ENCODE results near the gene HOXA6.

The HOXA6 gene

DNA sequence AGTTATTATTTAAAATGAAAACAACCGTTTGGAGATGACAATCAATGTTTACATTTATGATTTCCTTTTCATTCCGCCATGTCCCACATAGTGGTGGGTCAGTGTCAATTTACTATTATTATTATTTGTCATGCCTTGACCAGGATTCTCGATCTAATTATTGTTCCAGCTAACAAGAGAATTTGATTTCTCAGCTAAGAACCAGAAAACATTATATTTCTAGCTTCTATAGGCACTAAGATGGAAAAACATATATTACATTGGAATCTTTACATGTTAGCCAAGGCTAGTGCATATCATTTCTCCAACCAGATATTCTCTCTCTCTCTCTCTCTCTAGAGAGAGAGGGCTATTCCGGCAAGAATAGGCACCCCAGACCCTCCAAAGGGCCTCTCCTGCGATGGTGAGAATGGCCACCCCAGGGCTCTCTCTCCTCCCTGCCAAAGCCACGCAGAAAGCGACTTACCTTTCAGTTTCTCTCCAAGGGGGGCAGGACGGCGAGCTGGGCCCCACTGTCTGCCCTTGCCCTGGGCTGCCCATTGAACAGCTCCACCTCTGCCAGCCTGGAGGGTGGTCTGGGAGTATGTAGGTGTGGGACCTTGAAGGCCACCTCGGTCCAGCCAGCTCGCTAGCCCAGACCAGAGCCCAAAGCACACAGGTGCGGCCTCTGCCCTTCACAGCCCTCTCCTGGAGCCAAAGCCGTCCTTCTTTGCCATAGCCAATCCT lies 2.4 kb upstream of the HOXA6 start:
- peak; percentile 13 for DNase-seq

DNA sequence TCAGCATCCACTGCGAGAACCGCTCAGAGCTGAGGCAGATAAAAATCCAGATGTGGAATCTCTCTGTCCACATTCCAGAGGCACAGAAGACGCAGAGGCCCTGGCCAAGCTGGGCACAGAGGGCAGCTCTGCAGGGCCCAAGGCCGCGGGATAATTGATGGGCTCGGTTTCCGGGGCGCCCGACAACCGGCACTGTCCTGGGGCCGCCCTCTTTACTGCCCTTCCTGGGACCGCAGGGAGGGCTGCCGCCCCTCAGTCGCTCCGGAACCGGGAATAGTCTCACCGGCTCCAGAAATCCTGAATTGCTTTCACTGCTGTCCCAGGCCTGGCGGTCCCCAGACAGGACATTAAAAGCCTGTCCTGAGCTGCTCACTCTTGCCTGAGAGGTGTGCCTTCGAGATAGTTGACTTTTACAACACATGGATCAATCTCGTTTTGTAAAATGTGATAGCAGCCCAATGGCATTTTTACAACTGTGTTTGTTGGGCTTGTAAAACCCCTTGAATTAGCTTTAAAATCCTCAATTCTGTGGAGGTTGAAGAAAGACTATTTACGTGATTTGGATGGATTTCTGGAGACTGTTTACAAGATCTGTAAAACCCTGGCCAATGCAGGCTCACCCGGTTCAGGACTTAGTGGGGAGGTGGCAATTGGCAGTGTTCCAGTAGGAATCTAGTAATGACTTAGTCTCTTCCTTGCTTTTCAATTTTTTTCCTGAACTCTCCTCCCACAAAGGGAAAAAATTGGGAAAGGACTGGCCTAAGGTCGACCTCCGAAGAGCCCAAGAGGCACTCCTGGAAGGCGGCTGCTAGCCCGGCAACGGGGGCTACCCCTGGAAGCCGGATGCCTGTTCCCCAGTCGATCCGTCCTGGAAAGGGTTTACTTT lies 1.4 kb upstream of the HOXA6 start:
- DNase-seq, result no peak

DNA sequence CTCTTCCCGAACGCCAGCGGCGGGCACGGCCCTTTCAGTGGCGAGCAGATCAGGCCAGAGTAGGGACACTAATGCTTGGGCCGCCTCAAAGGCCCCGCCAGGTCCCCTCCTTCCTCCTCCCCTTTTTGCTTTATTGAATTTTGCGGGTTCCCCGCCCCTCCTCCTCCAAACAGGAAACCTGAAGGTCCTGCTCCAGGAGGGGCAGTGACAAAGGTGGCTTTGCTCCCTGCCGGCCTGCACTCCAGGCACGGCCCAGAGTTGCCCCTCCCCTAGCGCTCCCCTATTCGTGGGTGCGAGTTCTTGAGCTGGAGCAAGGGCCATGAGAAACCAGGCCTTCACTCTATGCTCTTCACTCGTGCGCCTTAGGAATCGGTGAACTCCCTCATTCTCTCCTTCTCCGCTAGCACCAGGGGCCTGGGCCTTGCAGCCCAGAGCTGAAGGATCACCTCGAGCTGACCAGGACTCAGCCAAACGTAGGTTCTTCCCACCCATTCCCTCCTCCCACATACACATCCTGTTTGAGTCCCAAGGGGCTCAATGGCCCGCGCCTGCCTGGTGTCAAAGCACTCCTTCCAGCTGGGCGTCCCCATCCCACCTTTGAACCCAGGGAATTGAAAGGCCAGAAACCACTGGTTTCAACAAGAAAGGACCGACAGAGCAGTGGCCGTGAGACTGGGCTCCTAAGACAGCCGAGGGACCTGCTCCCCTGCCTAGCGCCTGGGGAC lies 619 bp upstream of the HOXA6 start:
- DNase-seq, result peak; percentile 39

DNA sequence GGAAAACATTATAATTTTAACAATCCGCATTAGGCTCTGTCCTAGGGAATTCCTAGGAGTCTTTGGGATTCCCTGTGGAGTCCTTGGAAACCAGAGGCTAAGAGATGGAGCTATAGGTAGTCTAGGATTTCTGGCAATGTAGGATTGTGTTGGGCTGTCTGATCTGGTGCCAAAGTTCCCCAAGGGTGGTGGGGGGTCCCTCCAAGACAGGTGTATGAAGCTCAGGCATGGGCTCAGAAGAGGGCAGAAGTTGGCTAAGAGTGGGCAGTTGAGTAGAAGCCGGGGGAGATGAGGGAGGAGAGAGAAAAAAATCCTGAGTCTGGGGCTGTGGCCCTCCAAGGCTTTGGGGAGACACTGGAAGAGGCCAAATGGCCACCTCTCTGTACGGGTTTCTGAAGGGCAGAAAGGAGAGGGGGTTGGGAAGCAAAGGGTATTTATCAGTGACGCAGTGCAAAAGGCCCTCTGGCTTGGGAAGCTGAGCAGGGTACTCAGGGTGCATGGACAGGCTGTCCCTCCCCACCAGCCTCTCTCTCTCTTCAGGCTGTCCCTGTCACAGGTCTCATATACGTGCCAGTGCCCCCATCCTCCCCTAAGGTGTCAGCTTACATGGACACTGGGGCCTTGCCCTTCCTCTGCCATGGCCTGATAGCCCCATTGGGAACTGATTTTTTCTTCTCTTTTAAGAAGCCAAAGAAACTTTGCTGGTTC lies 929 bp downstream of the HOXA6 start:
- DNase-seq, result peak; percentile 35

DNA sequence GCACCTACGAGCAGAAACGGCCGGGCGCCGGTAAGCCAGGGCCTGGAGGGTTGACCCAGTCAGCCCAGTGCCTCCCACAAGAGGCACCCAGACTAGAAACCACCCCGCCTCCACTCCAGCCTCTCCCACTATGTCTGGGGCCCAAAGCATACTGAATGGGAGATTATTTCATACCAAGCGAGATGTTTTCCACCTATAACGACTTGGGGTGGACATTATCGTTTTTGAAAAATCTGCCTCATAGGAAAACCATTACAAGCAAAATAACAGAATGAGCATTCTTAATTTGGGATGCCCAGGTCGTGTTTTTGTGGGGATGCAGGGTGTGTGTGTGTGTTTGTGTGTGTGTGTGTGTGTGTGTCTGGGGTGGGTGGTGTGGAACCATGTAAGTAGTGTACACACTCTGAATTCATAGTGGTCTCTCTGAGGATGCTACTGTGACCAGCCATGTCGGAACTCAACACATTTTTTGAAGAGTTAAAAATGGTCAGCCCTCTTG lies 1.6 kb downstream of the HOXA6 start:
- no peak for DNase-seq

DNA sequence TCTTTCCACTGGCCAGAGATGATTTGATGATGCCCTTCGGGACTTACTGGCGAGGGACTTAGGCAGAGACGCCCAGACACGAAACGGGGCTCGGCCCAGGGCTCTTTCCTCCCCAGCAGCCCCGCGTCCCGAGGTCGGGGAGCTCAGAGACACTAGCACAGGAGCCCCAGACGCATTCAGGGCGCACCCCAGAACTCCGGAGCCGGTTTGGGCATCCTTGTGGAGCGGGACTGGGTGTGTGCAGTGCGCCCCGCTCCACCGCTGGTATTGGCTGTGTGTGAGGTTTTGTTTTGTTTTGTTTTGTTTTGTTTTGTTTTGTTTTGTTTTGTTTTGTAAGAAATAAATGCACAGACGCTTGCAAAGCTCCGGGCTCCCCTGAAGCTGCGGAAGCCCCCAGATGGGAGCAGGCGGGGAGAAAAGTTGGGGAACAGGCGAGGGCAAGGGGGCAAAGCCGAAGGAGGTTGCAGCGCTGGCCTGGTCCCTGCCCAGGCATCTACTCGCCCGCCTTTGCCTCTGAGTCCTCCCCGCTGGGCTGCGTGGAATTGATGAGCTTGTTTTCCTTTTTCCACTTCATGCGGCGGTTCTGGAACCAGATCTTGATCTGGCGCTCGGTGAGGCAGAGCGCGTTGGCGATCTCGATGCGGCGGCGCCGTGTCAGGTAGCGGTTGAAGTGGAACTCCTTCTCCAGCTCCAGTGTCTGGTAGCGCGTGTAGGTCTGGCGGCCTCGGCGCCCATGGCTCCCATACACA lies 2.2 kb downstream of the HOXA6 start:
- DNase-seq, result no peak

DNA sequence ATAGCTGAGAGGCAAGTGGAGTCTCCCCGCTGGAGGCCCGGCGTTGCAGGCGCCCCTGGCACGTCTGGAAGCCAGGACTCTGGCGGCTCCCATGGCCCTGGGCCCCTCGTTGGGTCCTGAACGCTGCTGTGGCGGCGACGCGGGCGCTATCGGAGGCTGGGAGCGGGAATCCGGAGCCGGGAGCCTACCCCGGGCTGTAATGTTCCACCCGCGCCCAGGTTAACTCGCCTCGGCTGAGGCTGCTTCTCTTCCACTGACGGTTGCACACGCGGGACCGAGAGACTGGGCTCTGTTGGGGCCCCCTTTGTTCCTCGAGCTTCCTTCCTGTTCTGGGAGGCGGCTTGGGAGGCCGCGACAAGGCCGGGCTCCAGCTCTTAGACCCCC lies 2.8 kb downstream of the HOXA6 start:
- no peak for DNase-seq

DNA sequence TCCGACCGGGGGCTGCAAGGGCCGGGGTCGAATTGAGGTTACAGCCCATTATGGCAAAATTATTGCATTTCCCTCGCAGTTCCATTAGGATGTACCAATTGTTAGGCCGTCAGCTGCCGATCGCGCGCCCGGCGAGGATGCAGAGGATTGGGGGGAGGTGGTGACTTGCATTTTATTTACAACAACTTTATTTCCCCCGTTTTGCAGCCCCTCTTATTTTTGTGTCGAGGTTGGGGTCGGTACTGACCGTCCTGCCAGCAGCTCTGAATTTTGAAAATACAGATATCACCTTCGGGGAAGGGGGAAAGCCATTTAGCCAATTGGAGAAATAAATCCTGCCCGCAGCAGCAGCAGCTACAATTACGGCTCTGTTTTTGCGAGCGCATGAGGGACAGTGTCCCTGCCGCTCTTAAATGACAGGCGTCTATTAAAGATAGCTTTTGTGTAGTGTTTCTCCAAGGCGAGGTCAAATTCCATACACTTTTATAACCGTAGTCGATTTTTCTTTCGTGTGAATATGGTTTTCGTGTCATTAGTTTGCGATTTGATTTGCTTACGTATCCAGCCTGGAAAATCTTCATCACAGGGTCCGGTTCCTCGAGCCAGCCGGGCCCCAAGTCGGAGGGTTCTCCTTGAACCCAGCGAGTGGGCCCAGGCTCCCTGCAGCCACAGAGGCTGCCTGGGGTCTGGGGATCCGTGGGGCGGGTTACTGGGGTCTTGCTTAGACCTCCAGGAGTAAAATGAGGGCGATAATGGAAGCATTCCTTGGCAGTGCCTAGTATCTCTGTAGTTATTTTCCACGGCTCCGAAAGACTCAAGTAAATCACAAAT lies 3.4 kb downstream of the HOXA6 start:
- DNase-seq, result no peak

DNA sequence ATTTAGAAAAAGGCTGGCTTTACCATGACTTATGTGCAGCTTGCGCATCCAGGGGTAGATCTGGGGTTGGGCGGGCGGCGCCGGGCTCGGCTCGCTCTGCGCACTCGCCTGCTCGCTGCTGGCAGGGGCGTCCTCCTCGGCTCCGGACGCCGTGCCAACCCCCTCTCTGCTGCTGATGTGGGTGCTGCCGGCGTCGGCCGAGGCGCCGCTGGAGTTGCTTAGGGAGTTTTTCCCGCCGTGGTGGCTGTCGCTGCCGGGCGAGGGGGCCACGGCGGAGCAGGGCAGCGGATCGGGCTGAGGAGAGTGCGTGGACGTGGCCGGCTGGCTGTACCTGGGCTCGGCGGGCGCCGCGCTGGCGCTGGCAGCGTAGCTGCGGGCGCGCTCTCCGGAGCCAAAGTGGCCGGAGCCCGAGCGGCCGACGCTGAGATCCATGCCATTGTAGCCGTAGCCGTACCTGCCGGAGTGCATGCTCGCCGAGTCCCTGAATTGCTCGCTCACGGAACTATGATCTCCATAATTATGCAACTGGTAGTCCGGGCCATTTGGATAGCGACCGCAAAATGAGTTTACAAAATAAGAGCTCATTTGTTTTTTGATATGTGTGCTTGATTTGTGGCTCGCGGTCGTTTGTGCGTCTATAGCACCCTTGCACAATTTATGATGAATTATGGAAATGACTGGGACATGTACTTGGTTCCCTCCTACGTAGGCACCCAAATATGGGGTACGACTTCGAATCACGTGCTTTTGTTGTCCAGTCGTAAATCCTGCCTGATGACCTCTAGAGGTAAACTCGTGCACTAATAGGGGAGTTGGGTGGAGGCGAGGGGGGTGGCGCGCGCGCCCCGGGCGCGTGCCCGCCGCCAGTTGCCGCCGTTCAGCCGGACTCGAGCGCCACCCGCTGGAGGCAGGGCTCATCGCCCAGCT lies 4.3 kb downstream of the HOXA6 start, which contains the start of gene HOXA5:
TSS of gene HOXA5 (minus strand) at position 659 of the 927 bp plus-strand sequence. CDS start at position 585, 74 bp downstream.
- DNase-seq, result no peak

DNA sequence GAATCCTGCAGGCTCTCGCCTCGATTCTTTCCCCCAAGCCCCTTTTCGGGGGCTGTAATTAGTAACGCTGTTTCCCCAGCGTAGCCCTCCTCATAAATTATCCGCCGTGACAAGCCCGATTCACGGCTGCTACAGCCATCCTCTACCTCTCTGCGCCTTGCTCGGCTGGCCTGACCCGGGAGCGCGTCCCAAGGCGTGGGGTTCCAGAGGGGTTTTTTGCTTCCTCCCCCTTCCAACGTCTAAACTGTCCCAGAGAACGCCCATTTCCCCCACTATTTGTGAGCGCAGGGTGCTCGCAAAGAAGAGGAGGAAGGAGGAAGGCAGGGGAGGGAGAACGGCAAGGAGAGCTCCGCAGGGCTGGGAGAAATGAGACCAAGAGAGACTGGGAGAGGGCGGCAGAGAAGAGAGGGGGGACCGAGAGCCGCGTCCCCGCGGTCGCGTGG lies 5.0 kb downstream of the HOXA6 start:
- DNase-seq, result no peak

DNA sequence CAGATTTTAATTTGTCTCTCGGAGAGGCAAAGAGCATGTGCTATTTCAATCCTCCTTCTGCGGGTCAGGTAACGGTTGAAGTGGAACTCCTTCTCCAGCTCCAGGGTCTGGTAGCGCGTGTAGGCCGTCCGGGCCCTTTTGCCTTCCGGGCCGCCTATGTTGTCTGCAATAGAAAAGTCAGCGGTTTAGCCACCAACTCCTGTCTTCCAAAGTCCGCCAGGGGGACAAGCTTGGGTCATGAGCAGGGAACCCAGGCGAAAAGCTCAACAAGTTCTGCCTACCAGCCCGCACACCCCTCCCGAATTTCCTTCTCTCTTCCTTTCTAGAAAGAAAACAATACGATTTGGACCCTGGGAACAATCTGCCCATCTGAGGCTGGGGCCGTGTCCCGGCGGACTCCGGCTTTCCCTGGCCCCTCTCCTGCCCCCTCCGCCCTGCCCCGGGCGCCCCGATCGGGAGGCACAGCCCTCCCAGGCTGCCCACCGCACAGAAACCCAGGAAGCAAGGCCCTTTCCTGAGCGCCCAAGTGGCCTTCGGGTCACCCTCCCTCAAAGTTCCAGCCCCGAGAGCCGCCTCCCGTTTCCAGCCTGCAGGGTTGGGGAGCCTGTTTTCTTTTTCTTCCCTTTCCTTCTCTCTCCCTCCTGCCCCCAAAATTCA lies 5.5 kb downstream of the HOXA6 start:
- DNase-seq, result no peak

DNA sequence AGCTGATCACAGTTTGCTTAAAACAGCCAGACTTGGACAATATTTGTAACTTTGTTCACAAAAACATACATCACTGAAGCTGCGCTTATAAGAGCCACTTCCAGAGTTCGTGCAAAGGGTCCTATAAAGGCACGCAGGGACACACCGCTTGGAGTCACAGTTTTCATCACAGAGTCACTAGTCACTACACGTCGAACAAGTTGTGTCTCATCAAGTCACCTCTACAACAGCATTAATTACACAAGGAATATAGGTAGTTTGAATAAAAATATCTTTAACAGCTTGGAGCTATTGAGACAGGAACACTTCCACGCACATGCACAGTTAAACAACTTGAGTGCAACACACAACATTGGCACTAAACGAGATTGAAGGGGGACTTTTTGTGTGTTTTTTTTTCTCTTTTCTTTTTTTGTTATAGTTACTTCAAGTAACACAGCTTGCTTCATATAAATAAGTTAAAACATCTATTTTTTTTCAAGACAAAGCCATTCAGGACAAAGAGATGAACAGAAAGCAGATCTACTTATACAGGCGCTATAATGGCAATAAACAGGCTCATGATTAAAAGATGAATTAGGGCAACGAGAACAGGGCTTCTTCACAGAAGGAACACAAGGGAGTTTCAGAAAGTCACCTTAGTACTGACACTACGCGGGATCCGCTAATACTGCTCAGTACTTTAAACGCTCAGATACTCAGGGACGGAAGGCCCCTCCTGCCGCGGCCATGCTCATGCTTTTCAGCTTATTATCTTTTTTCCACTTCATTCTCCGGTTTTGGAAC lies 6.2 kb downstream of the HOXA6 start:
- DNase-seq, result no peak

DNA sequence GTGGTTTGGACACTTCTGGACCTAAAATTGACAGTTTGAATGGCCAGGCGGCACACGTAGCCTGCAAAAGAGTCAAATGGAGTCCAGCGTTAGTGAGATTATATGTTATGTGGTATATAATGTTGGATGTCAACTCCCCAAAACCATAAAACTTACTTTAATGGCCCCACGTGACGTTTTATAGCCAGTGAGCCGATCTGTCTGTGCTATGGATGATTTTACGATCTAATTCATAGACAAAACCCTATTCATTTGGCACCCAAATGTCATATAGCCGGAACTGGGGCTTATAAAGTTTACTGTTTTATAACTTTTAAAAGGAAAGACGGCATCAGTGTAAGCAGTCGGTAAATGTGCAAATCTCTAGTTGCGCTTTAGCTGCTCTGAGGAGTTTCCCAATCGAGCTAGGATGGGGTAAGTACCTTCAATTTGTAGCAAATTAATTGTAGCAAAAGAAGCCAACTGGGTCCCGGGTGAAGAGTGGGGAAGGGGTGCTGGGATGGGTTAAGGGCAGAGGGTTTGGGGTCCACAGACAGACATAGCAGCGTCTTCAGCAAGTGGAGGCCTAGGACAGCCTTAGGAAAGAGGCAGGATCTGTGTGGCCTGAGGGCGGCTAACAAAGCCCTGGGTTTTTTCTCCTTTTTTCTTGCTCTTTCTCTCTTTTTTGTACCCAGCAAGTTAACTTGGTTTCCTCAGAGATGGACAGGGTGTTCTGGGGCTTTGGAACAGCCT lies 7.3 kb downstream of the HOXA6 start:
- no peak for DNase-seq

DNA sequence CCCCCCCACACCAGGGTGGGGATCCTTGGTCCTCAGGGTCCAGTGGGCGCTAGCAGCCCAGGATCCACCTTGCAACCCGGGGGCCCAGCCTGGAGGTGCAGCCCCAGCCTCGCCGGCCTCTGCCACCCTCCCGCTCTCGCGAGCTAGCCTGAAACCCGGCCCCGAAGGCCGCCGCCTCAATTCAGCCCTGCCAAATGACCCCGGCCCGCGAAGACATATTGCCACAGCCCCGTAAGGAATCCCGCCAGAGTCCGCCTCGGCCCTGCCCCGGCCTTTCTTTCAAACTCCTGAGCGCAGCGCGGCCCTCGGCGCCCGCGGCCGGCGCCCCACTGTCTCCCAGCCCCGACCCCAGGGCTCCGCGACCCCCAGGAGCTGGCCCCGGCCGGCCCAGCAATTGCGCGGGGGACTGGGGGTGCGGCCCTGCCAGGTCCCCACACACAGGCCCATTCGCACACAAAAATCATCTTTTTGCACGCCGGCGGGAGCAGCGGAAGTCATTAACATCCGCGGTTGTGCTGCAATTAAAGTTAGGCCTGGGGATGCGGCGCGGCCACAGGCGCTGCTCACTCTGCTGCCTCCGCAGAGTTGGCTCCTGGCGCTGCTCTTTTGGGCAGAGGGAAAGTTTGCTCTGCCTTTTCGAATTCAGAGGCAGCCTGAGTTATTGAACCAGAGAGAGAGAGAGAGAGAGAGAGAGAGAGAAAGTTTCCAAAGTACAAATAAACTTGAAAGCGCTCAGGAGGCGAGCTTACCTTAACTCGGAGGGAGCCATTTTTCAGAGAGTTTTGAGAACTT lies 8.0 kb downstream of the HOXA6 start:
- DNase-seq, result no peak

DNA sequence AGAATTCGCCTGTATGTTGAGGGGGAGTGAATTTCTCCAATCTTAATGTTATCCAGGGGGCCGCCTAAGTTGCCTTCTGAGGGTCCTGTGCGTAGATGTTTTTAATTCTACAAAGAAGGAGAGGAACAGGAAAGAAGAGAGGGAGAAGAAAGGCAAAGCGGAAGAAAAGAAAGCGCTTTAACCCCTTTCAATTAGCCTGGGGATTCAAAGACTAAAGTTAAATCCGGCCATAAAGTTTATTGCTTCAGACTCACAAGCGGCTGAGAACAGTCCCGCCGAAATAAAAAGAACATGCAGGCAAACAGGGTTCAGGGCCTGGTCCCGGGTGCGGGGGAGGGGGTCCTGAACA lies 8.6 kb downstream of the HOXA6 start:
- DNase-seq, result no peak

DNA sequence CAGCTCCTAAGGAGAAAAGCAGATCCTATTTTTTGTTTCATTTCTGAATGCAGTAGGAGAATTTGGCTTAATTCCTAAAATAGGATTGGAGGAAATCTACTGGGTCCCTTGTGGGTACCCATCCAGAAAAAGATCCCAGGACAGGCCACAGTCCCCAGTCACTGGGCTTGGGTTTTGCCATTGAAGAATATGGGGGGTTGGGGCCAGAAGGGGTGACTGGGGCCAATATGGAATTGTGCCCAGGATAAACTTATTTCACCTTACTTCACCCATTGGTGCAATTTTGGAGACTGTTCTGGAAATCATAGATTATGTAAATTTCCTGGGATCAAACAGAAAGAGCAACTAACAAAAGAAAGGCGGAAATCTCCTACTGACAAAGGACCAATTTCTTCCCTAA lies 9.1 kb downstream of the HOXA6 start:
- no peak for DNase-seq

All from NCI-H146 (cell line).